ENCODE data around the gene PAQR5.

DNA sequence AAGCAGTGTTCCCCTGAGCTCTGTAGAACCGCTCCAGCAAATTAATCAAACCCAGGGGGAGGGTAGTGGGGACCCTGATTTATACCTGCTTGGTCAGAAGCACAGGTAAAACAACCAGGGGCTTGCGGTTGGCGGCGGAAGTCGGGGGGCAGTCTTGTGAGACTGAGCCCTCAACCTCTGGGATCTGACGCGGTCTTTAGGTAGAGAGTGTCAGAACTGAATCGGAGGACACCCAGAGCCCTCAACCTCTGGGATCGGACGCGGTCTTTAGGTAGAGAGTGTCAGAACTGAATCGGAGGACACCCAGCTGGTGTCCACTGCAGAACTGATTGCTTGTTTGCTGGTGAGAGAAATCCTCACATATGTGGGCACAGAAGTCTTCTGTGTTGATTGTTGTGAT, 12.9 kb upstream of the PAQR5 start:
- TF ChIP-seq TCF7L2 (IDR thresholded peaks at IDR 0.05; ENCODE audit: borderline replicate concordance, extremely low read depth, insufficient read depth, insufficient read length) = no peak
- no peak for TF ChIP-seq ZNF274 (IDR thresholded peaks at IDR 0.05; ENCODE audit: low read depth, low read length)
- no peak for TF ChIP-seq POLR2AphosphoS5 (IDR thresholded peaks at IDR 0.05; ENCODE audit: low read depth, low read length)

Measured in HCT116 (cell line).